GM21360 (cell line): ENCODE results near the gene CCDC182.
A peak's percentile ranks its signal among the peaks of the same experiment; 100 is the strongest.

ENCODE experiments used
- ATAC-seq: cut with Tn5 transposase; IDR thresholded peaks from one replicate; pipeline ENCODE4 v1.9.1; 2021; ENCODE audit warnings: mild to moderate bottlenecking, moderate library complexity; ENCODE audit not compliant: unreplicated experiment

The CCDC182 gene

GRCh38 chr17:57730026-57730701, 14.9 kb downstream of the CCDC182 start:
- no peak for ATAC-seq

- ATAC-seq = no peak
Observed at GRCh38 chr17:57727630-57728175, 17.4 kb downstream of the CCDC182 start.

GRCh38 chr17:57726838-57727237, 18.3 kb downstream of the CCDC182 start:
- no peak for ATAC-seq

GRCh38 chr17:57726213-57726790, 18.8 kb downstream of the CCDC182 start:
- ATAC-seq = no peak

GRCh38 chr17:57724729-57725125, 20.4 kb downstream of the CCDC182 start:
- ATAC-seq = no peak

- peak; percentile 71 for ATAC-seq
Observed at GRCh38 chr17:57724026-57724728, 20.9 kb downstream of the CCDC182 start.

GRCh38 chr17:57723427-57724025, 21.6 kb downstream of the CCDC182 start:
- ATAC-seq = no peak

- no peak for ATAC-seq
Observed at GRCh38 chr17:57722704-57723043, 22.4 kb downstream of the CCDC182 start.

- ATAC-seq = no peak
Observed at GRCh38 chr17:57721967-57722703, 23.0 kb downstream of the CCDC182 start.

- no peak for ATAC-seq
Observed at GRCh38 chr17:57720386-57721035, 24.6 kb downstream of the CCDC182 start.

GRCh38 chr17:57718878-57719277, 26.2 kb downstream of the CCDC182 start:
- ATAC-seq = no peak

- no peak for ATAC-seq
Observed at GRCh38 chr17:57715981-57716380, 29.1 kb downstream of the CCDC182 start.

GRCh38 chr17:57714665-57715180, 30.4 kb downstream of the CCDC182 start:
- ATAC-seq = no peak

- no peak for ATAC-seq
Observed at GRCh38 chr17:57713140-57713539, 32.0 kb downstream of the CCDC182 start.

GRCh38 chr17:57708410-57708809, 36.7 kb downstream of the CCDC182 start:
- no peak for ATAC-seq

- ATAC-seq = no peak
Observed at GRCh38 chr17:57707892-57708291, 37.2 kb downstream of the CCDC182 start.

- ATAC-seq = no peak
Observed at GRCh38 chr17:57706761-57707160, 38.3 kb downstream of the CCDC182 start.

- ATAC-seq = no peak
Observed at GRCh38 chr17:57705921-57706695, 39.0 kb downstream of the CCDC182 start.

GRCh38 chr17:57704448-57704847, 40.7 kb downstream of the CCDC182 start:
- ATAC-seq = no peak
